HG02852 (cell line): ENCODE measurements around the gene LRMDA.

Experiments
- ATAC-seq: cut with Tn5 transposase; IDR thresholded peaks from one replicate; pipeline ENCODE4 v1.9.1; 2021; ENCODE audit warnings: mild to moderate bottlenecking, moderate library complexity; ENCODE audit not compliant: unreplicated experiment

The LRMDA gene

DNA sequence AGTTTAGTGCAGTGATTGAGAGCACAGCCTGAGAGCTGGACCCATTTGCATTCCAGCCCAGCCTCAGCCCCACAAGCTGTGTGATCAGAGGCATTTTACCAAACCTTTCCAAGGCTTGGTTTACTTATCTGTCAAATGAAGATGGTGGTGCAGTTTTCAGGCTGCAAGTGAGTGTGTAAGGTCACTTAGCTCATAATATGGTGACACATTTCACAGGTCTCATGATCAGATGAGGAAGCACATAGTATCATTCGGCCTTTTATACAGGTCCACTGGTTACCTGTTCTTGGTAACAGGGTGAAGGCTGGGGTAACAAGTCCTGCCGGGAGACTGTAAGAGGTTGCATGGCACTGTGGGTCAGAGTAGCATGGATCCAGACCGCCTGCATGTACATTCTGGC is 371.7 kb downstream of the LRMDA start:
- no peak for ATAC-seq

- no peak for ATAC-seq
Observed at GRCh38 chr10:75803816-75804552, 372.6 kb downstream of the LRMDA start.

DNA sequence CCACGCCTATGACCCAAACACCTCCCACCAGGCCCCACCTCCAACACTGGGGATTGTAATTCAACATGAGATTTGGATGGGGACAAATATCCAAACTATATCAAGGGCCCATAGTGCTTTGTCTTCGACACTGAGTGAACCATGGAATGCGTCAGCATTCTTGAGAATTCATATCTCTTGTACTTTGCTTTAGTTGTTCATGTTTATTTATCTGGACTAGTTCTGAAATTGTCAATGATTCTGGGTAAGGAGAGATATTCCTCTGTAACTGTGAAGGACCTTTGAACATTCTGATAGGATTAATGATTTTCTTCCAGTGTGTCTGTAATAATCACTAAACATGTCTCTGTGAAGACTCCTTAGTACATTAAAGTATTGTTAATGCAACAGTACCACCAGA is 374.8 kb downstream of the LRMDA start:
- no peak for ATAC-seq

DNA sequence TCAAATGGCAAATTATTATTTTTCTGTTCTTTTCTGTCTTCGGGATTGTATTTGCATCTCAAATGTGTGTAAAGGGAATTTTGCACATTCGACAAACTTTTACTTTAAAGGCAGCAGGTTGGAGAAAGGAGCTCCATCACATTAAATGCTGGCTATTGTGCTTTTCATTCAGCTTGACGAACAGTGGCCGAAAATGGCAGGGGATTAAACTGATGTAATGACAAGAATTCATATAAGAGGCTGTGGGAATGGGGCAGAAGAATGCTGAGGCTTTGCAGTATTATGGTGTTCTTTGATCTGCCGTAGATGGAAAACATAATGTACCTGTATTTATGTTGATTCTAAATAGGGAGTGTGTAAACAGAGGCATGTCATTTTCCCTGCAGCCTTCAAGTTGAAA is 376.0 kb downstream of the LRMDA start:
- no peak for ATAC-seq

DNA sequence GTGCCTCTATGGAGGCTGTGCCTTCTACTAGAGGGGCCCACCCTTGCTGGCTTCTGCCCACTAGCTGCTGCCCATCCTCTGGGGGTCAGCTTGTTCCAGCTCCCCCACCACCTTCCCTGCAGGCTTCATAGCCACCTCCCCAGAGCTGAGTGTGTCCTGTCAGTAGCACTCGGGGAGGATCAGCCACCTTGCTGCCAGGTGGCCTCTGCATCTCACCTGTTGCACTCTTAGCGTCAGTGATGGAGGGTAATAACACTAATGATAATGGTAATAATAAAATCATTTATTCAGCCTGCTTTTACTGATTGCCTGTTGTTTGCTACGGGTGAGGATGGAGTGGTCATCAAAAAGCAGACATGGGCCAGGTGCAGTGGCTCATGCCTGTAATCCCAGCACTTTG is 377.6 kb downstream of the LRMDA start:
- no peak for ATAC-seq

DNA sequence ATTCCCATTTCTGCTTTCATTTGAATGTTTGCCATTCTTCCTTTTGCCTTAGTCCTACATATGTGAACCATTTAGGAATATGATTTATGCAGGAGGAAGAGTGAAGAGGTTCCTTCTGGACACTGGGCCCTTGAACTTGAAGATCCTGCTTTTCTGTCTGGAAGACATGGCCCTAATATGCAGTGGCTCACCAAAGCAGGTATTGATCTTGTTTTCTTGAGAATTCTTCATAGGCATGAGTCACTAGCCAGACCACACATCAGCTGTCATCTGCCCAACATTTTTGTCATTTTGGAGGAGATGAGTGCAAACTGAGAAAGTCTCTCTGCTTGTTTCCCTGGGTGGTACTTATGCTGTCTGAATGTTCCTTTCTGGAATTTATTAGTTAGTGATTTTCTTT is 382.6 kb downstream of the LRMDA start:
- no peak for ATAC-seq

DNA sequence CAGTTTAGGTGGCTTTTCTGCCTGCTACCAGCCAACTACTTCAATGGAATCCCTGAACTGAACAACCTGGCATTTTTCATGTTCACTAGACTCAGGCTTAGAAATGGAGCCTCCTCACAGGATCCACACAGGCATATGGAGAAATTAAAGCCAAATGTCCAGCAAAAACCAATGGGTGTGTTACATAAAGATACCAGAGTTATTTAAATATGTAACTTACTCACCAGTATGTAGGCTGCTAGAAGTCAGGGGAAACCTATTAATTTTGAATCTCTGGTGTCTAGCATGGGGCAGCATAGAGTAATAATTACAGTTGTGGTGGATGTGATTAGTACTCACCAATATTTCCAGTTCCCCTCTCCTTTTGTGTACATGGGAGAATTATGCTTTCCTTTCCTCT is 383.6 kb downstream of the LRMDA start:
- no peak for ATAC-seq

DNA sequence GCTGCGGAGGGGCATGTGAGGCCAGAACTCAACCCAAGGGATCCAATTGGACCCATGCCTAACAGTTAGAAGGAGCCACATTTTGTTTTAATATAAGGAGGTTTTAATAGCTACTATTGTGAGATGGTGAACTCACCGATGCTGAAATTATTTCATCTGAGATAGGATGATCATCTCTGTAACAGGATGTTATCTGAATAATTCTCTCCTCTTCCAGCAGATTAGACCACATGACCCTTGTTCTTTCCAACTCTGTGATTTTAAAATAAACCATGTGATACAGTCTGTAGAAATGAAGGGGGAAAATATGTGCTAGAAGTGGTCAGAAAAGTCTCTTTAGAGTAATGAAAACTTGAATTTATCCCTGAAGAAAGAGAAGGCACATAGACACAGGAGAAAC is 385.8 kb downstream of the LRMDA start:
- no peak for ATAC-seq

GRCh38 chr10:75818552-75818951 is 387.1 kb downstream of the LRMDA start:
- ATAC-seq = no peak

DNA sequence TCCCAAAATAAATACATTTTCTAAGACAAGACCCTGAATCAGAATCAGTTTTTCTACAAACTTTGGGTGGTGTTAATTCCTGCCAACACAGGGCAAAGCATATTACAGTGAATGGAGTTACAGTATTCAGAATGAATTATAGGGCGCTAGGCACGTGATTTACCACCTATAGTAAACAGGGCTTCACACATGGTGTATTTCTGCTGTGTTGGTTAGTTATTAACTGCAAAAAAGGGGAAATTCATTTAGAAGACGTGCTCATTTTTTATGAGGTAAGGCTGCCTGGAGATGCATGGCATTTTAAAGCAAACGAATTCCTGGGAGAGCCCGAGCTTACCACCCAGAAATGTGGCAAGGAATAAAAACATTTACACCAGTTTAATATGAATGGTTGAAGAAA is 393.8 kb downstream of the LRMDA start:
- ATAC-seq = no peak

DNA sequence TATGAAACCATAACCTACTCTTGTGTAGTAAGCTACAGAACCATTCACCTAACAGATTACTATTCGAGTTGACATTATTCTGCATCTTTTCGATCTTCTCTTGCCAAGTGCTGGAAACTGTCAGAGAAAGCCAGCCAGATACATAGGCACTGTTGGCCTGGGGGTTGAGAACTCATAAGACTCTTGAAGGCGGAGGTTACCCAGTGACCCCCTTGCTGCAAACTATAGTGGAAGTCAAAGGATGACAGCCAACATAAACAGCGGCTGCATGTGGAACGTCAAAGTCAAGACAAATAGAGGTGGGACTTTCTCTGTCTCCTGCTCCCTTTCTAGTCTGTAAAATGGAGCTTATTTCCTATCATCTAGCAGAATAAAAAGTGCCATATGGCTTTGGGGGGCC is 394.2 kb downstream of the LRMDA start:
- no peak for ATAC-seq

DNA sequence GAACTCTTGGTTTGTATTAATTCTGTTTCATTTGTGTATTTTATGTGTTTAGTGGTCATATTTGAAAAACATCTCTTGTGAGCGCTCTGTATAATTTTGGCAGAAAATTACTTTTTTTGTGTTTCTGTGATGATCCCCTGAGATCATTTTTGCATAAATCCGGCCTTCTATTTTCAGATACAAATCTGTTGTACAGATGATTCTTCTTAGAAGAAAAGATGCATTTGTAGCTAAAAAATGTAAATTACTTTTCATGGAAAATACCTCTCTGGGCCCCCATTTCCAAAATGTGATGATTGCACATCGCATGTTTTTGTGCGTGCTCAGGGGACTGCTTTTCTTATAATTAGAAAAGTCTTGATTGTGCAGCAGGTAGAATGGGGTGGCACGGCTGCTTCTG is 395.4 kb downstream of the LRMDA start:
- no peak for ATAC-seq

GRCh38 chr10:75827587-75828021 is 396.2 kb downstream of the LRMDA start:
- ATAC-seq = no peak

DNA sequence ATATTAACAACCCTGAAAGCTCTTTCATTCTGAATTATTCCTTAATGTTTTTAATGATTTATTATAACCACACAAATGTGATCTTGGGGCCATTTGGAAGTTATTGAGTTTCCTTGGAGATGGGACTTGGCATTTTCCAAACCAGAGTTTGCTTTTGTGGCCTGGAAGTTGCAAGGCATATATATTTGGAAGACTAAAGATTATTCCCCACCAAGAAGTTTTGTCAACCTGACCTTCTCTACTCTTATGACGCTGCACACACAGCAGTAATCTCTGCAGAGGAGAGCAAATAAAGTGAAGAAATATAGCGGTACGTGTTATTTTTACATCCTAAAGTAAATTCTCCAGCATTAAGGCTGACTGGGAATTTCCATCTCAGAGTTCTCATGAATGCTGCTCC is 397.0 kb downstream of the LRMDA start:
- ATAC-seq = no peak

- no peak for ATAC-seq
Observed at GRCh38 chr10:75836064-75836463, 404.6 kb downstream of the LRMDA start.

DNA sequence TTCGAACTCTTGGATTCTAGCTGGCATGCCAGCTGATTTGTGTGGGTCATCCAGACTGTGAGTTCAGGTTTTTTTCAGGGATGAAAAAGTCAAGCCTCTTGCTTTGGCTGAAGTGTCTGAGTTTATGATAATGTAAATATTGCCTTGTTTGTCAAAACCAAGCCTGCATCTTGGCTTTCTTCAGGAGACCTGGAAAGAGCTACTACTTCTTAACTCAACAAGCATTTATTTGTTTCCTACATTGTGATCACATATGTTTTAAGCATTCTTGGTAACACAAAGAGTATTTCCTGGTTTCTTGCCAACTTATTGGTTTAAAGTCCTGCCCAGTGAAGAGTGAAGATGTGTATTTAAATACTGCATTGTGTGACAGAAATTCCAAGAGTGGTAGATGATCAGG is 407.1 kb downstream of the LRMDA start:
- ATAC-seq = no peak

- ATAC-seq = no peak
Observed at GRCh38 chr10:75839020-75839419, 407.6 kb downstream of the LRMDA start.

- no peak for ATAC-seq
Observed at GRCh38 chr10:75841266-75841665, 409.8 kb downstream of the LRMDA start.

DNA sequence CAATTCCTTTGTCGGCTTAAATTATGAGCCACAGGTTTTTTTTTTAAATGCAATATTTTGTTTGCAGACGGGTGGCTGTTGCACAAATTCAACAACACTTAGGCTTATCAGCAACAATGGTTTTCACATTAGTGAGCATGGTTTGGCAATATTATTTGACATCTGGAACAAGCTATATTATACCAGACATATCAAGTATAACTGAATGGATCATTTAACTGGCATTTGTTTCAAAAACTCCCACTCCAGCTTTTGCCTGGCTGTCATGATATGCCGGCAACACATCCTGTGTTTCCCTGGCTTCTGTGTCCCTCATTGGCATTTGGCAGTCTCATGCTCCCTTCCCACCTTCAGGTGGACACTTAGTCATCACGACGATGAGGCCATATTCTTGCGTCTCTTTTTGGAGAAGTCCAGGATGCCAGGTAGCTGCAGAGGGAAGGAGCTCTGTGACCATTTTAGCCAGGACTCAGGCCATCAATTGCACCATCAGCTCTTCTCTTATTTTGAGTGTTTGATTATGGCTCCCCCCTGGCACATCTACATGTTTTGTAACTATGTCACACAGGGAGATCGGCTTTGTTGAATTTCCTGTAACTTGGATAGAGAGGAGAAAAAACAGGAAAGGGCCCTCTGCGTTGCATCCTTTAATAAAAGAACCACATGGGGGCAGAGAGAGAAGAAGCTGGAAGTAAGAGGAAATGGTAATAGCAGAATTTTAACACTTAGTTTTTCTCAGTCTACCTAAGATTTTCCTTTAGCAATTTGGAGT is 413.9 kb downstream of the LRMDA start:
- no peak for ATAC-seq

DNA sequence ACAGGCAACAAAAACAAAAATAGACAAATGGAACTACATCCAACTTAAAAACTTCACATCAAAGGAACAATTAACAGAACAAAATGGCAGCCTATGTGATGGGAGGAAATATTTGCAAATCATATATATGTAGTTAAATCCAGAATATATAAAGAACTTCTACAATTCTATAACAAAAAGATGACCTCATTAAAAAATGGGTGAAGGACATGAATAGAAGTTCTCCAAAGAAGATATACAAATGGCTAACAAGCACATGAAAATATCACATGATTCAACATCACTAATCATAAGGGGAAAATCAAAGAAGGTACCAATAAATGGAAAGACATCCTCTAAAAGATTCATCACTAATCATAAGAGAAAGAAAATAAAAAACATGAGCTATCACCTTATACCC is 416.1 kb downstream of the LRMDA start:
- ATAC-seq = no peak

GRCh38 chr10:75851580-75852345 is 420.3 kb downstream of the LRMDA start:
- no peak for ATAC-seq
